K562 (cell line): Measurements from ENCODE around the gene CAMK1D. TPM values are rescaled to one million over a fixed set of nuclear protein-coding genes. Genes with fewer than 3 reads are reported as not detected.

Experiments used
- ATAC-seq: fragments of 200-7000 bp; cut with Tn5 transposase; 3 replicates; pipeline ENCODE4 v1.9.1; 2020; ENCODE audit warnings: moderate library complexity
- BruUV-seq: library from RNA; stranded (reverse); fragments of 400-500 nt; replicated peaks from 2 replicates; lab custom pipeline; 2021; lab: Mats Ljungman, UMichigan
- CTCF ChIA-PET: fragments of 300-600 bp; formaldehyde crosslinking; extraction: SDS; loops from one replicate; lab custom pipeline; 2021; ENCODE audit warnings: low intra/inter-chr PET ratio; lab: Yijun Ruan, JAX
- POLR2A ChIA-PET: fragments of 300-600, 350-650 bp; sonication (Branson Sonifier 250); formaldehyde crosslinking; extraction: SDS; loops from one replicate; lab custom pipeline; 2021; ENCODE audit warnings: antibody characterized with exemption, inconsistent platforms; lab: Yijun Ruan, JAX
- DNase-seq, 4 experiments: peaks; one replicate each; pipeline versions ENCODE4 v3.0.0 to v3.0.0-alpha.2; 2011 to 2018; ENCODE audit warnings: low spot score in 3 of 4, mixed read lengths in 3 of 4; ENCODE audit errors: extremely low read depth in 1 of 4
- FAIRE-seq: peaks from 2 replicates; lab custom pipeline; 2011; peaks lifted over from hg19 to GRCh38; lab: Jason Lieb, UNC
- H2AFZ ChIP-seq: 2 replicates; pipeline ENCODE4 v1.6.0; 2011; ENCODE audit warnings: low read depth, low read length, control low read depth, inconsistent platforms
- H3K27ac ChIP-seq: fragments of 200-600 bp; 3 replicates; pipeline ENCODE4 v1.8.0; 2011; ENCODE audit warnings: low read depth, mild to moderate bottlenecking, control low read depth, inconsistent platforms, low read length, moderate library complexity, mixed read lengths; ENCODE audit errors: extremely low read depth
- H3K27me3 ChIP-seq, 2 experiments: fragments of 300-600 bp in 1 of 2; 2 replicates in 1 of 2; 3 replicates in 1 of 2; pipeline versions ENCODE4 v1.6.0 to v1.8.0; 2011; ENCODE audit warnings: inconsistent platforms in 2 of 2, low read length in 2 of 2, mild to moderate bottlenecking in 1 of 2, mixed read lengths in 1 of 2, moderate library complexity in 1 of 2; ENCODE audit not compliant: control insufficient read depth in 2 of 2, insufficient read depth in 2 of 2
- H3K36me3 ChIP-seq: fragments of 300-600 bp; 3 replicates; pipeline ENCODE4 v1.8.0; 2011; ENCODE audit warnings: mild to moderate bottlenecking, low read length, inconsistent platforms; ENCODE audit not compliant: control insufficient read depth, insufficient read depth
- H3K4me1 ChIP-seq, 2 experiments: fragments of 200-600 bp in 1 of 2; replicated peaks in 1 of 2; 2 replicates in 1 of 2; 3 replicates in 1 of 2; pipeline versions ENCODE4 v1.5.1 to v1.8.0; 2011; ENCODE audit warnings: inconsistent platforms in 2 of 2, low read length in 2 of 2, mild to moderate bottlenecking in 1 of 2, mixed read lengths in 1 of 2, moderate library complexity in 1 of 2; ENCODE audit not compliant: control insufficient read depth in 2 of 2, insufficient read depth in 2 of 2
- H3K4me2 ChIP-seq: 2 replicates; pipeline ENCODE4 v1.6.1; 2011; ENCODE audit warnings: low read length, control low read depth, inconsistent platforms, mixed read lengths; ENCODE audit not compliant: insufficient read depth
- H3K4me3 ChIP-seq: fragments of 200-600 bp; sonication (generic), shearing (Covaris generic); 2 replicates; pipeline ENCODE4 v1.5.1; 2016; ENCODE audit warnings: control low read depth, inconsistent platforms
- H3K79me2 ChIP-seq: fragments of 200-600 bp; 3 replicates; pipeline ENCODE4 v1.8.0; 2011; ENCODE audit warnings: low read length, inconsistent platforms; ENCODE audit not compliant: control insufficient read depth, insufficient read depth
- H3K9ac ChIP-seq, 2 experiments: 2 replicates each; pipeline versions ENCODE4 v1.6.0 to v1.6.1; 2011; ENCODE audit warnings: low read depth in 2 of 2, low read length in 2 of 2, control low read depth in 1 of 2, inconsistent platforms in 1 of 2, mild to moderate bottlenecking in 1 of 2, mixed read lengths in 1 of 2; ENCODE audit not compliant: insufficient read depth in 1 of 2
- H3K9me1 ChIP-seq: one replicate; pipeline ENCODE4 v1.6.0; 2011; ENCODE audit warnings: inconsistent platforms, mild to moderate bottlenecking, low read length, moderate library complexity; ENCODE audit not compliant: control insufficient read depth, insufficient read depth
- H3K9me3 ChIP-seq: replicated peaks from 2 replicates; pipeline ENCODE4 v1.5.1; 2011; ENCODE audit warnings: low read depth, low read length, inconsistent platforms; ENCODE audit not compliant: control insufficient read depth, insufficient read depth
- H4K20me1 ChIP-seq: replicated peaks from 2 replicates; pipeline ENCODE4 v1.6.1; 2011; ENCODE audit warnings: low read length, inconsistent platforms, mixed read lengths; ENCODE audit not compliant: control insufficient read depth, insufficient read depth
- CLOCK ChIP-seq: fragments of 250-450 bp; sonication (Bioruptor Pico); IDR thresholded peaks from 2 replicates; pipeline ENCODE4 v1.4.0; 2020; ENCODE audit warnings: mild to moderate bottlenecking, moderate library complexity, borderline replicate concordance
- FOXK1 ChIP-seq: sonication (generic); formaldehyde crosslinking; IDR thresholded peaks from 2 replicates; pipeline ENCODE4 v1.8.0; 2022; ENCODE audit warnings: missing genetic modification reagents, mild to moderate bottlenecking, borderline replicate concordance
- GABPB1 ChIP-seq: sonication (generic); formaldehyde crosslinking; IDR thresholded peaks from 2 replicates; pipeline ENCODE4 v1.8.0; 2022; ENCODE audit warnings: mild to moderate bottlenecking, missing genetic modification reagents
- IRF2 ChIP-seq: sonication (generic); formaldehyde crosslinking; IDR thresholded peaks from 2 replicates; pipeline ENCODE4 v1.8.1; 2022; ENCODE audit warnings: mild to moderate bottlenecking, missing genetic modification reagents
- KLF6 ChIP-seq: fragments of 250-450 bp; sonication (Bioruptor Pico); IDR thresholded peaks from 2 replicates; pipeline ENCODE4 v1.4.0; 2020; ENCODE audit warnings: mild to moderate bottlenecking, moderate library complexity, borderline replicate concordance
- MBD1 ChIP-seq: fragments of 250-450 bp; sonication (Bioruptor Pico); IDR thresholded peaks from 2 replicates; pipeline ENCODE4 v1.8.0; 2022; ENCODE audit warnings: inconsistent platforms
- RHOXF2B ChIP-seq: fragments of 250-450 bp; sonication (Bioruptor Pico); conservative IDR thresholded peaks from 2 replicates; pipeline ENCODE4 v1.5.1; 2021
- TFAM ChIP-seq: fragments of 250-450 bp; sonication (Bioruptor Pico); conservative IDR thresholded peaks from 2 replicates; pipeline ENCODE4 v1.5.0; 2021; ENCODE audit warnings: mild to moderate bottlenecking, moderate library complexity
- THRB ChIP-seq: fragments of 450-650 bp; formaldehyde crosslinking; conservative IDR thresholded peaks from 2 replicates; pipeline ENCODE4 v1.4.0; 2022; ENCODE audit warnings: mild to moderate bottlenecking, missing genetic modification characterization
- TSC22D4 ChIP-seq: fragments of 450-650 bp; IDR thresholded peaks from 2 replicates; pipeline ENCODE4 v1.6.1; 2016; ENCODE audit warnings: missing genetic modification characterization, missing biosample characterization, control low read depth
- ZNF780A ChIP-seq: fragments of 250-450 bp; sonication (Bioruptor Pico); IDR thresholded peaks from 2 replicates; pipeline ENCODE4 v1.5.0; 2021; ENCODE audit warnings: mild to moderate bottlenecking
- WGBS: fragments of 100-300 bp; shearing (Covaris generic); methylation state at CpG from one replicate; pipeline ENCODE4 v1.1.6; 2016; ENCODE audit warnings: low coverage, mixed read lengths; ENCODE audit not compliant: insufficient coverage; ENCODE audit errors: missing lambda C conversion rate; 5-methylcytosine and 5-hydroxymethylcytosine counted together
- in situ Hi-C: fragments of 300-500 bp; cut with MboI; formaldehyde crosslinking; loops from 4 replicates; pipeline ENCODE4 v1.15.0; 2018; ENCODE audit warnings: inconsistent platforms, mixed read lengths
- intact Hi-C: fragments of 100-400 bp; cut with micrococcal nuclease; formaldehyde crosslinking; loops from 2 replicates; pipeline ENCODE4 v1.14.2; 2022
- polyA plus RNA-seq, 8 experiments: library from polyadenylated mRNA; depleted of rRNA in 4 of 8; stranded (reverse) in 5 of 8; unstranded in 3 of 8; fragments of >200 nt; fragmentation: Nextera tagmentation in 2 of 8; fragmentation: Illumina TruSeq in 1 of 8; extraction: Ambion mirVana in 2 of 8; extraction: Trizol in 1 of 8; gene quantifications; 2 replicates each; pipeline versions ENCODE4 v1.2.1 to v1.2.3, GENCODE V29; 2011 to 2014; ENCODE audit warnings: inconsistent platforms in 1 of 8, missing spikeins in 1 of 8
- total RNA-seq, 7 experiments: library from RNA; depleted of rRNA in 6 of 7; stranded (reverse); fragments of >200 nt in 6 of 7; fragmentation: Illumina TruSeq in 2 of 7; extraction: Trizol in 2 of 7; gene quantifications; 2 replicates each; pipeline versions ENCODE4 v1.2.1 to v1.2.3, GENCODE V29; 2011 to 2021; ENCODE audit warnings: low replicate concordance in 1 of 7

CAMK1D gene
- total and polyA plus RNA-seq, 9 of the 15 experiments (the other 6 are each of a cell fraction or from before 2014, with no cell fraction given): 0.12 to 0.24 (median 0.20) TPM; not detected in 5

- TF ChIP-seq THRB (CRISPR knock-in tag) (no peak), GABPB1 (CRISPR knock-in tag) (no peak), MBD1 (CRISPR knock-in tag) (no peak), RHOXF2B (no peak), TFAM (CRISPR knock-in tag) (no peak)
These were observed 237.4 kb downstream of the CAMK1D start (continued) for GRCh38 chr10:12586741-12587140.

- TF ChIP-seq ZNF780A: no peak
- no peak for TF ChIP-seq KLF6 (CRISPR knock-in tag)
- no peak for TF ChIP-seq TSC22D4 (tag)
- no peak for TF ChIP-seq IRF2 (CRISPR knock-in tag)
- no peak for TF ChIP-seq FOXK1
- no peak for TF ChIP-seq CLOCK (CRISPR knock-in tag)
- 0% methylated on average over 4 of the region's 4 CpGs for WGBS
- FAIRE-seq (no peak), ATAC-seq (no peak), DNase-seq (no peak)
- POLR2A ChIA-PET: no interaction called here
- no peak overlapping the region for H3K27ac ChIP-seq
- H3K4me2 ChIP-seq: no peak overlapping the region
- CTCF ChIA-PET: no interaction called here
- H3K79me2 ChIP-seq: no peaks in the 10 kb centered on the region
- no peak overlapping the region for H3K4me3 ChIP-seq
- intact Hi-C loops (no loop called here), in situ Hi-C loops (no loop called here)
- no peaks in the 10 kb centered on the region for H4K20me1 ChIP-seq
- BruUV-seq: no TSS peak
- H2AFZ ChIP-seq: no peak overlapping the region
- H3K9ac ChIP-seq: no peak overlapping the region
- H3K9me3 ChIP-seq: no peaks in the 10 kb centered on the region
- no peaks in the 10 kb centered on the region for H3K36me3 ChIP-seq
- H3K4me1 ChIP-seq: no peaks in the 10 kb centered on the region
- H3K9me1 ChIP-seq: no peaks in the 10 kb centered on the region
- H3K27me3 ChIP-seq: peaks cover 15 to 36% of the 10 kb centered on the region in 2 experiments; a peak in 4 of 5 replicates
These were observed 238.1 kb downstream of the CAMK1D start for GRCh38 chr10:12587451-12587888.
